Kidney capillary endothelial cell (primary cell): Measurements from ENCODE around the gene SCD.
A peak's percentile ranks its signal among the peaks of the same experiment; 100 is the strongest.

Experiments used
- DNase-seq: peaks from one replicate; pipeline ENCODE4 v3.0.0-alpha.2; 2018; ENCODE audit warnings: low spot score

Gene SCD

DNA sequence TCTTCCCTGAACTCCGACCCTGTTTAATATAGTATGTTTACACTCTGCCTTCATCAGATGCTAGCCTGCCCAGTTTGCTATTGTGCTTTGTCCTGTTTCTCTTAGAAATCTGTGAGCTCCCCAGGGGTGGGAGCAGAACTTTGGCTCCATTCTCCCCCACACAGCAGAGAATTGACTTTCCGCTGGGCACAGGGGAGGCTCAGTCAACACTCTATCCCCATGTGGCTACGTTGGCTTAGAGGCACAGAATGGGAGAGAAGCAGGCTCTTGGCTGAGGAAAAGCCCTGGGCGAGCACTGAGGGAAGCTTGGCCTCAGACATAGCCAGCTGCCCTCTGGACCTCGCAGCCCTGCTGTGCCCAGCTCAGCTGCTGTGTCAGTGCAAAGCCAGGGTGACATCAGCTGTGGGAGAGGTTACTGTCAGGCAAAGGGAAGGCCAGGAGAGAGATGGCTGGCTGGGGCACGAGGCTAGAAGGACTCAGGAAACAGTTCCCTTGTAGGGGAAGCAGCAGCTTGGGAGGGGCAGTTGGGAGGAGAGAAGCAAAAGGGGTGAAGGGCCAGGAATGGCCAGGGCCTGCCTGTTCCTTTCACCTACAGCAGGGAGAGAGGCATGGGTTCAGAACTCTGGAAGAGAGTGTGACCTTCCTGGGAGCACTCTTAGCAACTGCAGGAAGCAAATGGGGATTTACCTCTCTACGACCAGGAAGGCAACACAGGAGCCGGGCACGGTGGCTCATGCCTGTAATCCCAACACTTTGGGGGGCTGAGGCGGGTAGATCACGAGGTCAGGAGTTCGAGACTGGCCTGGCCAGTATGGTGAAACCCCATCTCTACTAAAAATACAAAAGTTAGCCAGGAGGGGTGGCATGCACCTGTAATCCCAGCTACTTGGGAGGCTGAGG lies 5.8 kb upstream of the SCD start:
- no peak for DNase-seq

- DNase-seq: peak; percentile 33
These were observed 4.9 kb upstream of the SCD start for GRCh38 chr10:100341953-100342626.

DNA sequence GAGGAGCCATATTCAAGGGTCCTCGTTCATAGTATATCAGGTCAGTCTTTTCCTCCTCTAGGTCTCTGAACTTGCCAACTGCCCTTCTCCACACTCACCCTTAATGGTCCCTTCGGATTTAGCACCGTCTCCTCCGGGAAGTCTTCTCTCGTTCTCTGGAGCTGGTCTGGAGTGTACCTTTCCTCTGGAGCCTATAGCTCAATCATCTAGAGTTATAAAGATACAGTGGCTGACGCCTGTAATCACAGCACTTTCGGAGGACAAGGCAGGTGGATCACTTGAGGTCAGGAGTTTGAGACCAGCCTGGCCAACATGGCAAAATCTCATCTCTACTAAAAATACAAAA lies 4.4 kb upstream of the SCD start:
- DNase-seq: no peak

GRCh38 chr10:100344241-100344788 lies 2.7 kb upstream of the SCD start:
- no peak for DNase-seq

GRCh38 chr10:100345570-100346330 lies 1.3 kb upstream of the SCD start:
- no peak for DNase-seq

- DNase-seq: peak; percentile 47
These were observed 675 bp upstream of the SCD start for GRCh38 chr10:100346351-100346764.

- peak; percentile 18 for DNase-seq
These were observed 649 bp downstream of the SCD start for GRCh38 chr10:100347568-100348195.

- DNase-seq: no peak
These were observed 1.4 kb downstream of the SCD start for GRCh38 chr10:100348389-100348927.

DNA sequence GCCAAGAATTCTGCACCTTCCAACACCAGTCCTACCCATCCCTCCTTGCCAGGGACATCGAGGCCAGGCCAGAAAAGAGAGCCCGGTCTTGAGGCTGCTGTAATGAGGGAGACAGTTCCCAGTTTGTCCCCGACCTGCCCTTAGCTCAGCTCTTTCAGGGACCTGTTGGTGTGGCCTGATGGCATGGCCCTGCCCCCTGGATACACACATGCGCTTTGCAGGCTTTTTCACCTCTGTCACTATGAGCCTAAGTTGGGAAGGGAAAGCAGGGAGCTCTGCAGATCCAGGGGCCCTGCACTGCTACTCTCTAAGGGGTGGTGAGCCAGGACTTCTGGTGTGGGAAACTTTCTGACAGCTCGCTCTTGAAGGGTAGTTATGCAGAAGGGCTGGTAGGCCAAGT lies 2.1 kb downstream of the SCD start:
- no peak for DNase-seq

- DNase-seq: no peak
These were observed 2.6 kb downstream of the SCD start for GRCh38 chr10:100349672-100350071.

DNA sequence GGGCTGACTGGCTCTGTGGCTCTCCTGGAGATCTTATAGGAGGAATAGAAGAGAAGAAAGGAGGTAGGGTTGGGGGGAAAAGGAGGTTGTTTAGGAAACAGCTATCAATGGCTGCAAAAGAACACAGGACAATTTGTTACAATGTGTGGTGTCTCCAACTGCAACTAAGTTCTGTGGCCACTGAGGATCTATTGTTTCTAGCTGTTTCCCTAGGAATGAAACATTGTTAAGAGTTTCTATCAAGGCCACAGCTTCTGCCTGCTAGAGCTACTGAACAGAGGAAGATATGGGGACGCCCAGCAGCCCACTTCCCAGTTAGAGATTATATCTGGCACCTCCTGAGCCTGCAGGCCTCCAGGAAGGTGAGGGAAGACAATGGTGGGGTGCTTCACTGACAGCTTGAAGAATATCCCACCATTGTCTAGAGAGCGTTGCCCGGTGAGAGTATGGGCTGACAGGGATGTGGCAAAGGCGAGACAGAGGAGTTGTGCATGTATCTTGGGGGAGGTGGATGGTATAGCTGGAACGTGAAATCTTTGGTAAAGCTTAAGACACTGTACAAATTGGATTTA lies 4.0 kb downstream of the SCD start:
- no peak for DNase-seq

DNA sequence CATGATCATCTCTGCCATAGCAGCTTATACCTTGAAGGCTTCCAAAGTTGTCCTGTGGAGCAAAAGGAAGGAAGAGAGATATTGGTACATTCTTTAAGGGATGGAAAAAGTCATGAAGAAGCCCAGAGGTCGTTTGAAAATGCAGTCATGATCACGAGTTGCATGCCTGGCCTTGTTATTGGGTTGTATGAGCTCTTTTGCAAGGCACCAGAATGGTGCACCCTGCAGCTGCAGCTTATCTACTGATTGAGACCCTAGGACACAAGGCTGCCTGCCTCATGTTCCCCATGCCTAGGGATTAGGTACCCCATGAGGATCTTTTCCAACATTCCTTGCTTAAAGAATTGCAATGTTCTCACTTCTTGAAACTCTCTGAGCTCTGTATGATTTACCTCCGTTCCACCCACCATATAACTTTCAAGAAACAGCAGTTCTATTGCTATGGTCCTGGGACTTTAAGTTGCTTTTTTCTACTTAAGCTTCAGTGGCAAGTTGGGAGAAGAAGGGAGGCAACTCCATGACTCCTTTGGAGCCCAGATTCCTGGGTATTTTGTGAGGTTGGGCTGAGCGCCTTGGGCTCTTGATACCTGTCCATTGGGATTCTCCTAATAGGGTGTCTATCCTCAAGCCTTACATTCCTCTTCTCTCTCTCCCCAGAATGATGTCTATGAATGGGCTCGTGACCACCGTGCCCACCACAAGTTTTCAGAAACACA lies 6.9 kb downstream of the SCD start:
- no peak for DNase-seq

- DNase-seq: no peak
These were observed 8.1 kb downstream of the SCD start for GRCh38 chr10:100355086-100355485.

GRCh38 chr10:100356067-100357017 lies 9.3 kb downstream of the SCD start:
- no peak for DNase-seq

- no peak for DNase-seq
These were observed 10.2 kb downstream of the SCD start for GRCh38 chr10:100357059-100357858.

DNA sequence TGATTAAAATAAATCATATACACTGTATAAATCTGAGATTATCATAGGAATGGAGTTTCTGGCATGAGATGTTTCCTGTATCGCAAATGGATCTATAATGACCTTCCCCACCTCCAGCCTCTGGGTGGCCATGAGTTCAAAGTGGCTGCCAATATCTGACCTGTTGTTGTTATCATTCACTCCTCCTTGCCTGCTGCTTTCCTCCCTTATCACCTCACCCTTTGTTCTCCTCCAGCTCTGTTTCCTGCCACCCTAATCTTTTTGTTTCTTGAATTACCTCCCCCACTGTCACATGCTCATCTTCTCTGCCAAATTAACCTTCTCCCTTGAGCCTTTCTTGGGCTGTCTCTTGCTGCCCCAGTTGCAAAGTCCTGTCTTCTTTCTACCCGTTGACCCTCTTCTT lies 12.0 kb downstream of the SCD start:
- DNase-seq: no peak

- no peak for DNase-seq
These were observed 12.6 kb downstream of the SCD start for GRCh38 chr10:100359529-100360150.

DNA sequence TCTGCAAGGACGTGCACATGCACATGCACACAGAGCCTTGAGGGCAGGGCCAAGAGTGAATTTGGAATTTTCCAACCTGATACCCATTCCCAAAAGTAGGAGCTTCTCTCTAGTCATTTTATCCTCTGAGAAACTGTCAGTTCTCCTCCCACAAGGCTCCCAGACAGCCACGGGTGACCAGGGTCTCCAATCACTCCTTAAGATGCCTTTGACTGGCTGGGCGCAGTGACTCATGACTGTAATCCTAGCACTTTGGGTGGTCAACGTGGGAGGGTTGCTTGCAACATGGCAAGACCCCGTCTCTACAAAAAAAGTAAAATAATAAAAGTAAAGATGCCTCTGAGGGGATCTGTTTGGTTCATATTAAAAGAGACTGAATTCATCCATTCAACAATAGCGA lies 13.2 kb downstream of the SCD start:
- DNase-seq: no peak
